GM21447 (cell line): ENCODE data around the gene PATL1.

Source experiments
- ATAC-seq: cut with Tn5 transposase; IDR thresholded peaks from one replicate; pipeline ENCODE4 v1.9.1; 2021; ENCODE audit not compliant: unreplicated experiment

The PATL1 gene

GRCh38 chr11:59615637-59616395 lies 53.0 kb downstream of the PATL1 start, which contains the start of gene OSBP:
TSS of gene OSBP (minus strand) at chr11:59615774. CDS start at chr11:59615664, 110 bp downstream.
- peak; percentile 85 for ATAC-seq

GRCh38 chr11:59615120-59615636 lies 53.7 kb downstream of the PATL1 start:
- ATAC-seq, result peak; percentile 3

- no peak for ATAC-seq
These were observed 54.3 kb downstream of the PATL1 start for GRCh38 chr11:59614277-59615119.

GRCh38 chr11:59611570-59612565 lies 57.0 kb downstream of the PATL1 start:
- ATAC-seq, result no peak

GRCh38 chr11:59610289-59610688 lies 58.5 kb downstream of the PATL1 start:
- no peak for ATAC-seq

GRCh38 chr11:59607703-59608454 lies 61.0 kb downstream of the PATL1 start:
- no peak for ATAC-seq

GRCh38 chr11:59602432-59602831 lies 66.4 kb downstream of the PATL1 start:
- no peak for ATAC-seq

GRCh38 chr11:59601788-59602187 lies 67.0 kb downstream of the PATL1 start:
- ATAC-seq, result no peak

GRCh38 chr11:59600636-59601035 lies 68.2 kb downstream of the PATL1 start:
- ATAC-seq, result no peak

- no peak for ATAC-seq
These were observed 68.6 kb downstream of the PATL1 start for GRCh38 chr11:59600234-59600633.

GRCh38 chr11:59598961-59599360 lies 69.9 kb downstream of the PATL1 start:
- ATAC-seq, result no peak
